Measurements from ENCODE around the gene MAU2.
A peak's percentile ranks its signal among the peaks of the same experiment; 100 is the strongest.
"Not testable (repeated sequence)": the region's sequence is repeated elsewhere in the genome, so short reads cannot be mapped to it uniquely, and the experiment has no call there.

Gene MAU2

GRCh38 chr19:19385896-19386869 lies 65.6 kb downstream of the MAU2 start:
- H3K27ac ChIP-seq, result peak overlapping the region; percentile 87
- TF ChIP-seq ZFX (IDR thresholded peaks at IDR 0.05) (no peak), CTCF (conservative IDR thresholded peaks at IDR 0.05) (no peak)

- no peak overlapping the region; the same call in 1 of the 2 replicates for H3K27ac ChIP-seq
- TF ChIP-seq ZFX (IDR thresholded peaks at IDR 0.05), result no peak
- no peak for TF ChIP-seq CTCF (conservative IDR thresholded peaks at IDR 0.05)
These were observed 66.5 kb downstream of the MAU2 start for GRCh38 chr19:19387108-19387507.

- no peak for TF ChIP-seq CTCF (conservative IDR thresholded peaks at IDR 0.05)
- no peak for TF ChIP-seq ZFX (IDR thresholded peaks at IDR 0.05)
- no peak overlapping the region for H3K27ac ChIP-seq
These were observed 68.2 kb downstream of the MAU2 start for GRCh38 chr19:19388568-19389555.

GRCh38 chr19:19389683-19390082 lies 69.1 kb downstream of the MAU2 start:
- H3K27ac ChIP-seq, result not testable (repeated sequence)

GRCh38 chr19:19394333-19394732 lies 73.7 kb downstream of the MAU2 start:
- not testable (repeated sequence) for H3K27ac ChIP-seq

GRCh38 chr19:19399733-19400433 lies 79.3 kb downstream of the MAU2 start:
- TF ChIP-seq CTCF (conservative IDR thresholded peaks at IDR 0.05) (no peak), ZFX (IDR thresholded peaks at IDR 0.05) (no peak)
- H3K27ac ChIP-seq, result no peak overlapping the region

- no peak overlapping the region for H3K27ac ChIP-seq
- no peak for TF ChIP-seq ZFX (IDR thresholded peaks at IDR 0.05)
- TF ChIP-seq CTCF (conservative IDR thresholded peaks at IDR 0.05), result no peak
These were observed 82.2 kb downstream of the MAU2 start for GRCh38 chr19:19402656-19403372.

Measured in C4-2B (cell line).